ENCODE data around the gene P4HA1.

The P4HA1 gene

DNA sequence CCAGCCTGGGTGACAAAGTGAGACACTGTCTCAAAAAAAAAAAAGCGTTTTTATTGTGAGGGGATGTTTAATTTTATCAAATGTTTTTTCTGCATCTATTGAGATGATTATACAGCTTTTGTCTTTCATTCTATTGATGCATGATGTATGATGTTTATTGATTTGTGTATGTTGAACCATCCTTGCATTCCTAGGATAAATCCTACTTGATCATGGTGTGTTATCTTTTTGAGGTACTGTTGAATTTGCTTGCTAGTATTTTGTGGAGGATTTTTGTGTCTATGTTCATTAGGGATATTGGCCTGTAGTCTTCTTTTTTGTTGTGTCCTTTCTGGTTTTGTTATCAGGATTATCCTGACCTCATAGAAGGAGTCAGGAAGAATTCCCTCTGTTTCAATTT, 119.8 kb downstream of the P4HA1 start:
- TF ChIP-seq, protein P1, sequence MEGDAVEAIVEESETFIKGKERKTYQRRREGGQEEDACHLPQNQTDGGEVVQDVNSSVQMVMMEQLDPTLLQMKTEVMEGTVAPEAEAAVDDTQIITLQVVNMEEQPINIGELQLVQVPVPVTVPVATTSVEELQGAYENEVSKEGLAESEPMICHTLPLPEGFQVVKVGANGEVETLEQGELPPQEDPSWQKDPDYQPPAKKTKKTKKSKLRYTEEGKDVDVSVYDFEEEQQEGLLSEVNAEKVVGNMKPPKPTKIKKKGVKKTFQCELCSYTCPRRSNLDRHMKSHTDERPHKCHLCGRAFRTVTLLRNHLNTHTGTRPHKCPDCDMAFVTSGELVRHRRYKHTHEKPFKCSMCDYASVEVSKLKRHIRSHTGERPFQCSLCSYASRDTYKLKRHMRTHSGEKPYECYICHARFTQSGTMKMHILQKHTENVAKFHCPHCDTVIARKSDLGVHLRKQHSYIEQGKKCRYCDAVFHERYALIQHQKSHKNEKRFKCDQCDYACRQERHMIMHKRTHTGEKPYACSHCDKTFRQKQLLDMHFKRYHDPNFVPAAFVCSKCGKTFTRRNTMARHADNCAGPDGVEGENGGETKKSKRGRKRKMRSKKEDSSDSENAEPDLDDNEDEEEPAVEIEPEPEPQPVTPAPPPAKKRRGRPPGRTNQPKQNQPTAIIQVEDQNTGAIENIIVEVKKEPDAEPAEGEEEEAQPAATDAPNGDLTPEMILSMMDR (IDR thresholded peaks at IDR 0.05; ENCODE audit: borderline replicate concordance, insufficient read depth, low read depth, low read length), result no peak

More for the DNA sequence above, 119.8 kb downstream of the P4HA1 start:
- H3K4me3 ChIP-seq (ENCODE audit: low read depth, low read length), result no peak overlapping the region
